Myocyte (in vitro differentiated cells): ENCODE data around the gene GOLPH3. TPM values are rescaled to one million over a fixed set of nuclear protein-coding genes. Genes with fewer than 3 reads are reported as not detected.
A peak's percentile ranks its signal among the peaks of the same experiment; 100 is the strongest.

Experiments
- DNase-seq: peaks from one replicate; pipeline ENCODE4 v3.0.0-alpha.2; 2012; ENCODE audit warnings: low read depth
- total RNA-seq: library from RNA; depleted of rRNA; stranded (reverse); fragments of >200 nt; gene quantifications from 2 replicates; pipeline ENCODE4 v1.2.3, GENCODE V29; 2014

GOLPH3 gene
- total RNA-seq, 1 donor from 2014 or later = 53.8 TPM

GRCh38 chr5:32076699-32077695, 97.1 kb downstream of the GOLPH3 start:
- peak; percentile 88 for DNase-seq

Other genes with a start within 250 kb of the GOLPH3 start
- 21.8 and 22.5 TPM in 2 replicates for gene MTMR12, start 138.6 kb upstream of the GOLPH3 start, total RNA-seq